H9 (cell line): ENCODE data around the gene SMYD2. TPM values are rescaled to one million over a fixed set of nuclear protein-coding genes. Genes with fewer than 3 reads are reported as not detected.

Experiments
- DNase-seq: peaks from one replicate; pipeline ENCODE4 v3.0.0-alpha.2; 2017
- H2AFZ ChIP-seq: one replicate; pipeline ENCODE4 v1.6.1; 2013; ENCODE audit warnings: mild to moderate bottlenecking, low read length, control low read depth, moderate library complexity
- H2AK5ac ChIP-seq: 2 replicates; pipeline ENCODE4 v1.6.1; 2013; ENCODE audit warnings: low read length, control low read depth, mixed read lengths; ENCODE audit not compliant: insufficient read length
- H2BK120ac ChIP-seq: one replicate; pipeline ENCODE4 v1.6.1; 2013; ENCODE audit warnings: low read depth, mild to moderate bottlenecking, low read length, control low read depth, inconsistent platforms; ENCODE audit not compliant: poor library complexity, severe bottlenecking
- H2BK12ac ChIP-seq: 2 replicates; pipeline ENCODE4 v1.6.1; 2013; ENCODE audit warnings: low read length, control low read depth, mixed read lengths, low read depth; ENCODE audit not compliant: insufficient read length
- H2BK15ac ChIP-seq: 2 replicates; pipeline ENCODE4 v1.6.1; 2013; ENCODE audit warnings: low read depth, low read length, control low read depth
- H2BK20ac ChIP-seq: one replicate; pipeline ENCODE4 v1.6.1; 2013; ENCODE audit warnings: low read depth, mild to moderate bottlenecking, low read length, control low read depth, inconsistent platforms; ENCODE audit not compliant: poor library complexity, severe bottlenecking
- H2BK5ac ChIP-seq: 2 replicates; pipeline ENCODE4 v1.6.1; 2013; ENCODE audit warnings: low read length, control low read depth, mixed read lengths; ENCODE audit not compliant: insufficient read length
- H3K14ac ChIP-seq: 2 replicates; pipeline ENCODE4 v1.6.1; 2013; ENCODE audit warnings: low read length, control low read depth; ENCODE audit not compliant: insufficient read depth
- H3K18ac ChIP-seq: 2 replicates; pipeline ENCODE4 v1.6.1; 2013; ENCODE audit warnings: low read depth, mild to moderate bottlenecking, mixed read lengths, low read length, control low read depth; ENCODE audit not compliant: insufficient read length
- H3K23ac ChIP-seq: 2 replicates; pipeline ENCODE4 v1.6.1; 2013; ENCODE audit warnings: low read length, control low read depth, mixed read lengths, low read depth; ENCODE audit not compliant: insufficient read length
- H3K23me2 ChIP-seq: 2 replicates; pipeline ENCODE4 v1.6.1; 2013; ENCODE audit warnings: low read depth, mild to moderate bottlenecking, mixed read lengths, low read length, control low read depth; ENCODE audit not compliant: insufficient read length, poor library complexity, severe bottlenecking
- H3K27ac ChIP-seq: 2 replicates; pipeline ENCODE4 v1.5.1; 2013; ENCODE audit warnings: low read length, control low read depth, mixed read lengths, low read depth; ENCODE audit not compliant: insufficient read length
- H3K27me3 ChIP-seq: 2 replicates; pipeline ENCODE4 v1.6.1; 2013; ENCODE audit warnings: low read length, control low read depth, inconsistent platforms; ENCODE audit not compliant: insufficient read depth
- H3K4ac ChIP-seq: 2 replicates; pipeline ENCODE4 v1.6.1; 2013; ENCODE audit warnings: low read depth, mild to moderate bottlenecking, control low read depth, inconsistent platforms, low read length, moderate library complexity
- H3K4me1 ChIP-seq: 2 replicates; pipeline ENCODE4 v1.6.1; 2013; ENCODE audit warnings: low read length, control low read depth, inconsistent platforms; ENCODE audit not compliant: insufficient read depth
- H3K4me2 ChIP-seq: 2 replicates; pipeline ENCODE4 v1.6.1; 2013; ENCODE audit warnings: low read length, control low read depth, mixed read lengths; ENCODE audit not compliant: insufficient read length, insufficient read depth
- H3K56ac ChIP-seq: 2 replicates; pipeline ENCODE4 v1.6.1; 2013; ENCODE audit warnings: low read depth, mild to moderate bottlenecking, mixed read lengths, low read length, control low read depth; ENCODE audit not compliant: insufficient read length
- H3K79me1 ChIP-seq: 2 replicates; pipeline ENCODE4 v1.6.1; 2013; ENCODE audit warnings: low read depth, mild to moderate bottlenecking, moderate library complexity, low read length, control low read depth, inconsistent platforms; ENCODE audit not compliant: insufficient read depth, poor library complexity, severe bottlenecking
- H3K79me2 ChIP-seq: 2 replicates; pipeline ENCODE4 v1.6.1; 2013; ENCODE audit warnings: low read length, control low read depth, inconsistent platforms; ENCODE audit not compliant: insufficient read depth
- H3K9ac ChIP-seq: 2 replicates; pipeline ENCODE4 v1.6.1; 2013; ENCODE audit warnings: low read length, control low read depth, mixed read lengths; ENCODE audit not compliant: insufficient read length; ENCODE audit errors: extremely low read depth
- H3K9me3 ChIP-seq: one replicate; pipeline ENCODE4 v1.6.1; 2013; ENCODE audit warnings: low read depth, low read length, inconsistent platforms; ENCODE audit not compliant: control insufficient read depth
- H3T11ph ChIP-seq: one replicate; pipeline ENCODE4 v1.6.1; 2013; ENCODE audit warnings: mild to moderate bottlenecking, low read length, control low read depth, inconsistent platforms
- H4K20me1 ChIP-seq: one replicate; pipeline ENCODE4 v1.6.1; 2013; ENCODE audit not compliant: control insufficient read depth, insufficient read length, insufficient read depth
- H4K5ac ChIP-seq: 2 replicates; pipeline ENCODE4 v1.6.1; 2013; ENCODE audit warnings: low read depth, mild to moderate bottlenecking, mixed read lengths, low read length, control low read depth; ENCODE audit not compliant: insufficient read length
- H4K8ac ChIP-seq: replicated peaks from 2 replicates; pipeline ENCODE4 v1.6.1; 2013; ENCODE audit warnings: low read length, control low read depth, mixed read lengths, low read depth; ENCODE audit not compliant: insufficient read length
- H4K91ac ChIP-seq: 2 replicates; pipeline ENCODE4 v1.6.1; 2013; ENCODE audit warnings: low read depth, mild to moderate bottlenecking, moderate library complexity, mixed read lengths, low read length, control low read depth; ENCODE audit not compliant: insufficient read length
- H3K27ac Mint-ChIP-seq, 3 experiments: 2 replicates in 2 of 3; 3 replicates in 1 of 3; pipeline ENCODE4 v1.8.0; 2020 to 2021; ENCODE audit warnings: mixed read lengths in 3 of 3, mild to moderate bottlenecking in 1 of 3, moderate library complexity in 1 of 3
- H3K27me3 Mint-ChIP-seq: 2 replicates; pipeline ENCODE4 v1.8.0; 2021; ENCODE audit warnings: low read depth, mild to moderate bottlenecking, moderate library complexity, mixed read lengths
- H3K36me3 Mint-ChIP-seq, 3 experiments: 2 replicates in 2 of 3; 3 replicates in 1 of 3; pipeline ENCODE4 v1.8.0; 2020 to 2021; ENCODE audit warnings: low read depth in 3 of 3, mixed read lengths in 3 of 3; ENCODE audit not compliant: insufficient read depth in 1 of 3
- H3K4me1 Mint-ChIP-seq, 2 experiments: 2 replicates each; pipeline ENCODE4 v1.8.0; 2020; ENCODE audit warnings: mixed read lengths in 2 of 2
- H3K4me3 Mint-ChIP-seq, 2 experiments: 2 replicates in 1 of 2; 3 replicates in 1 of 2; pipeline ENCODE4 v1.8.0; 2020 to 2021; ENCODE audit warnings: mild to moderate bottlenecking in 2 of 2, mixed read lengths in 2 of 2, moderate library complexity in 1 of 2
- H3K9me3 Mint-ChIP-seq, 2 experiments: 2 replicates in 1 of 2; 3 replicates in 1 of 2; pipeline ENCODE4 v1.8.0; 2020; ENCODE audit warnings: mild to moderate bottlenecking in 2 of 2, mixed read lengths in 2 of 2, moderate library complexity in 1 of 2
- CTCF ChIP-seq: fragments of 200-600 bp; sonication (generic); conservative IDR thresholded peaks from 3 replicates; pipeline ENCODE4 v1.8.0; 2021; ENCODE audit warnings: antibody characterized with exemption, mild to moderate bottlenecking
- WGBS: extraction: QIAGEN DNeasy Blood & Tissue Kit; methylation state at CpG from one replicate; pipeline ENCODE4 v1.1.7; 2013; ENCODE audit warnings: missing lambda C conversion rate, low lambda C conversion rate, mixed read lengths; ENCODE audit not compliant: insufficient read length; ENCODE audit errors: extremely low coverage; 5-methylcytosine and 5-hydroxymethylcytosine counted together
- total RNA-seq: library from RNA; stranded (reverse); gene quantifications from 2 replicates; pipeline ENCODE4 v1.2.1, GENCODE V29; 2021

Gene SMYD2
- total RNA-seq, 1 experiment from 2014 or later = 10.9 TPM

- Histone ChIP-seq H4K8ac (no peak overlapping the region), H3K4me2 (no peak overlapping the region), H3K9me3 (no peaks in the 10 kb centered on the region), H2BK120ac (no peak overlapping the region), H3K27me3 (peaks cover 23% of the 10 kb centered on the region), H2BK15ac (no peak overlapping the region), H2AK5ac (no peak overlapping the region), H4K20me1 (no peaks in the 10 kb centered on the region), H3K4ac (no peak overlapping the region), H3K27ac (no peak overlapping the region), H2BK5ac (no peak overlapping the region), H3K14ac (no peak overlapping the region), H2AFZ (no peak overlapping the region), H3K4me1 (peaks cover 9% of the 10 kb centered on the region), H3K23me2 (no peaks in the 10 kb centered on the region), H3K79me2 (no peaks in the 10 kb centered on the region), H2BK12ac (no peak overlapping the region), H3K56ac (no peak overlapping the region), H3K18ac (no peak overlapping the region), H2BK20ac (no peak overlapping the region), H4K91ac (no peak overlapping the region), H3K23ac (no peak overlapping the region), H3T11ph (no peak overlapping the region), H3K9ac (no peak overlapping the region), H4K5ac (no peak overlapping the region), H3K79me1 (no peaks in the 10 kb centered on the region)
- no CpG with 5 or more reads among the region's 3 CpGs for WGBS
- Mint-ChIP-seq H3K36me3 (no peaks in the 10 kb centered on the region), H3K9me3 (no peaks in the 10 kb centered on the region; a peak in 1 of 5 replicates), H3K4me3 (no peak overlapping the region), H3K27me3 (peaks cover 97% of the 10 kb centered on the region), H3K4me1 (peaks cover 37 to 64% of the 10 kb centered on the region in 2 experiments), H3K27ac (no peak overlapping the region)
- no peak for DNase-seq
- TF ChIP-seq CTCF = no peak
Observed at GRCh38 chr1:214292322-214292721, 11.4 kb downstream of the SMYD2 start.
